Hepatic stellate cell (primary cell): ENCODE measurements around the gene TMEM63B.

Experiments used
- DNase-seq: peaks from one replicate; pipeline ENCODE4 v3.0.0; 2011; ENCODE audit warnings: low spot score

TMEM63B gene

GRCh38 chr6:44117397-44118128 is 9.8 kb upstream of the TMEM63B start:
- DNase-seq, result no peak

GRCh38 chr6:44119704-44120262 is 7.6 kb upstream of the TMEM63B start:
- DNase-seq, result no peak

GRCh38 chr6:44120692-44121443 is 6.5 kb upstream of the TMEM63B start:
- no peak for DNase-seq

- DNase-seq, result no peak
These were observed 4.6 kb upstream of the TMEM63B start for GRCh38 chr6:44122801-44123200.

- DNase-seq, result no peak
These were observed 3.8 kb upstream of the TMEM63B start for GRCh38 chr6:44123544-44123943.

GRCh38 chr6:44126320-44127149 is 819 bp upstream of the TMEM63B start:
- DNase-seq, result peak; percentile 81

- peak; percentile 71 for DNase-seq
These were observed 915 bp downstream of the TMEM63B start for GRCh38 chr6:44128020-44128917.

- DNase-seq, result no peak
These were observed 2.5 kb downstream of the TMEM63B start for GRCh38 chr6:44129841-44130322.

- DNase-seq, result no peak
These were observed 4.5 kb downstream of the TMEM63B start for GRCh38 chr6:44131892-44132291.

GRCh38 chr6:44132476-44132875 is 5.1 kb downstream of the TMEM63B start:
- DNase-seq, result no peak

- peak; percentile 84 for DNase-seq
These were observed 5.9 kb downstream of the TMEM63B start for GRCh38 chr6:44133003-44133931.

- DNase-seq, result no peak
These were observed 6.8 kb downstream of the TMEM63B start for GRCh38 chr6:44133981-44134711.

- no peak for DNase-seq
These were observed 7.9 kb downstream of the TMEM63B start for GRCh38 chr6:44135173-44135758.

- no peak for DNase-seq
These were observed 8.5 kb downstream of the TMEM63B start for GRCh38 chr6:44135875-44136274.

- DNase-seq, result no peak
These were observed 11.5 kb downstream of the TMEM63B start for GRCh38 chr6:44138717-44139350.

- DNase-seq, result no peak
These were observed 12.0 kb downstream of the TMEM63B start for GRCh38 chr6:44139351-44139743.

GRCh38 chr6:44142835-44143234 is 15.5 kb downstream of the TMEM63B start:
- DNase-seq, result no peak

- no peak for DNase-seq
These were observed 16.4 kb downstream of the TMEM63B start for GRCh38 chr6:44143731-44144130.
